ENCODE results near the gene FBXW8.

FBXW8 gene

DNA sequence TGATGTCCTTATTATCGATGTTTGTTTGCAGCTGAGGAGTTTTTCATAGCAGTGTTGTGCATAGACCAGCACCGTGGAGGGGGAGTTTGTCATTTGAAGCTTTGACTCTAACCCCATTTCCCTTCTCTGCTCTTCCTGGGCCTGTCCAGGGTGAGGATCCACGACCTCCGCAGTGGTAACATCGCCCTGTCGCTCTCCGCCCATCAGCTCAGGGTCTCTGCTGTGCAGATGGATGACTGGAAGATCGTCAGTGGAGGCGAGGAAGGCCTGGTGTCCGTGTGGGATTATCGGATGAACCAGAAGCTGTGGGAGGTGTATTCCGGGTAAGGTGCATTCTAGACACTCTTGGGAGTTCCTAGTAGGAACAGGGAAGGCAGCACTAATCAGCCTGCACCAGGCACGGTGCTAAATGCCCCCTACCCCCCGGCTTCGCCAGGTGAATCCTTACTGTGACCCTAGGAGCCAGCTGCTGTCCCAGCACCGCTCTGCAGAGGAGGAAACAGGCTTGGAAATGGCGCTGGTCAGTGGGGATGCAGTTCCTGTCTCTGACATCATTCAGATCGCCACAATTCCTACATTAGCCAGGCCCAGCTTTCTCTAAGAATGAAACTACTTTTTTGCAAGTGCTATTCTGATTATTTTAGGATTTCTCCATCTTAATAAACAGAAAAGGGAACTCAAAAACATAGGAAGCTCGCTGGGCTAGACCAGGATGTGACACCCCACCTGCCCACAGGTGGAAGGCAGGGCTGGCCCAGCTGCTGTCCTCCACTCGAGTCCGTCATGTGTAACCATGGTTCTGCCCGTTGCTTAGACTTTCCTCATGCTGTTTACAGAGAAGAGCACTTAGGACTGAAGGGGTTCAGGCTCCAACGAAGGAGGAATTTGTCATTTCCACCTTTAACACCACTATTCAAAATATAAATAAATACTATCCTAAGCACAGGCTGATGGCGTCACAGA is 113.5 kb downstream of the FBXW8 start:
- no peaks in the 10 kb centered on the region for H4K20me1 ChIP-seq (ENCODE audit: insufficient read depth, low read length)
- peaks cover 21% of the 10 kb centered on the region for H3K4me1 ChIP-seq (ENCODE audit: low read length)
- H3K9me3 ChIP-seq (replicated peaks; ENCODE audit: insufficient read depth, low read length) = no peaks in the 10 kb centered on the region
- H3K27ac ChIP-seq (ENCODE audit: low read length) = peak overlapping the region; percentile 99
- no peaks in the 10 kb centered on the region for H3K36me3 ChIP-seq (replicated peaks; ENCODE audit: insufficient read depth, low read length)
- DNase-seq = no peak
- H3K9me2 ChIP-seq (replicated peaks; ENCODE audit: insufficient read depth, low read length) = no peaks in the 10 kb centered on the region
- H3K4me2 ChIP-seq (ENCODE audit: low read depth, low read length) = peak overlapping the region; percentile 46
- TF ChIP-seq, protein P1, sequence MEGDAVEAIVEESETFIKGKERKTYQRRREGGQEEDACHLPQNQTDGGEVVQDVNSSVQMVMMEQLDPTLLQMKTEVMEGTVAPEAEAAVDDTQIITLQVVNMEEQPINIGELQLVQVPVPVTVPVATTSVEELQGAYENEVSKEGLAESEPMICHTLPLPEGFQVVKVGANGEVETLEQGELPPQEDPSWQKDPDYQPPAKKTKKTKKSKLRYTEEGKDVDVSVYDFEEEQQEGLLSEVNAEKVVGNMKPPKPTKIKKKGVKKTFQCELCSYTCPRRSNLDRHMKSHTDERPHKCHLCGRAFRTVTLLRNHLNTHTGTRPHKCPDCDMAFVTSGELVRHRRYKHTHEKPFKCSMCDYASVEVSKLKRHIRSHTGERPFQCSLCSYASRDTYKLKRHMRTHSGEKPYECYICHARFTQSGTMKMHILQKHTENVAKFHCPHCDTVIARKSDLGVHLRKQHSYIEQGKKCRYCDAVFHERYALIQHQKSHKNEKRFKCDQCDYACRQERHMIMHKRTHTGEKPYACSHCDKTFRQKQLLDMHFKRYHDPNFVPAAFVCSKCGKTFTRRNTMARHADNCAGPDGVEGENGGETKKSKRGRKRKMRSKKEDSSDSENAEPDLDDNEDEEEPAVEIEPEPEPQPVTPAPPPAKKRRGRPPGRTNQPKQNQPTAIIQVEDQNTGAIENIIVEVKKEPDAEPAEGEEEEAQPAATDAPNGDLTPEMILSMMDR (IDR thresholded peaks at IDR 0.05; ENCODE audit: low read length) = no peak
- TF ChIP-seq EZH2phosphoT487 (IDR thresholded peaks at IDR 0.05; ENCODE audit: low read length) (no peak), EZH2 (optimal IDR thresholded peaks at IDR 0.05; ENCODE audit: low read depth, low read length) (no peak)
- H3K4me3 ChIP-seq (ENCODE audit: low read length) = peak overlapping the region; percentile 19; the same call in 1 of the 2 replicates
- no peak overlapping the region for H2AFZ ChIP-seq (ENCODE audit: low read length)
- H3F3A ChIP-seq (ENCODE audit: insufficient read depth, low read length) = peaks cover 12% of the 10 kb centered on the region; the same call in 1 of the 2 replicates
- 0 out of 2 replicates have a peak, but pooled peaks cover 9% of the 10 kb centered on the region for H3K79me2 ChIP-seq (ENCODE audit: low read length)
- H3K27me3 ChIP-seq (replicated peaks; ENCODE audit: insufficient read depth, low read length) = no peaks in the 10 kb centered on the region
- peak overlapping the region; percentile 75 for H3K9ac ChIP-seq (ENCODE audit: low read length)

DNA sequence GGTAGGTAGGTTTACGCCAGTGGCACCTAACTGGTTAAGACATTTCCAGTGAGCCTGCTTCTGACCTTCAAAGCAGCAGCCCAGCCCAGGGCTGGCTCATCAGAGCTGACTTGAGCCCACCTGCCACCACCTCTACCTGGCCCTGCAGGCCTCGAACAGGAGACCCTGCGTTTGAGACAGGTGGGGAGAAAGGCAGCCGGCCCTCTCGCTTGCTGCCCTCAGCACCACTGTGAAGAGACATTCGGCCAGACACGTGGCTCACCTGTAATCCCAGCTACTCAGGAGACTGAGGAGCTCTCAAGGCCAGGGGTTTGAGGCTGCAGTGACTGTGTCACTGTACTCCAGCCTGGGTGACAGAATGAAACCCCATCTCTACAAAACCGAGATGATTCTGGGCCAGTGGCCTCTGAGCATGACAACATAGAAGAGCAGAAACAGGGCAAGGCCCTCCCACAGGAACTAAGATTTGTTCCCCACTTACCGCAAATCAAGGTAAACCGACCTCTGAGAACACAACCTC is 114.3 kb downstream of the FBXW8 start:
- Histone ChIP-seq H3K9me2 (replicated peaks; ENCODE audit: insufficient read depth, low read length) (no peaks in the 10 kb centered on the region), H3K4me3 (ENCODE audit: low read length) (peak overlapping the region; percentile 19; the same call in 1 of the 2 replicates), H3K79me2 (ENCODE audit: low read length) (0 out of 2 replicates have a peak, but pooled peaks cover 9% of the 10 kb centered on the region), H3K4me1 (ENCODE audit: low read length) (peaks cover 21% of the 10 kb centered on the region), H3K27me3 (replicated peaks; ENCODE audit: insufficient read depth, low read length) (no peaks in the 10 kb centered on the region), H3F3A (ENCODE audit: insufficient read depth, low read length) (peaks cover 12% of the 10 kb centered on the region; the same call in 1 of the 2 replicates), H3K4me2 (ENCODE audit: low read depth, low read length) (peak overlapping the region; percentile 46), H2AFZ (ENCODE audit: low read length) (no peak overlapping the region), H3K36me3 (replicated peaks; ENCODE audit: insufficient read depth, low read length) (no peaks in the 10 kb centered on the region), H3K9me3 (replicated peaks; ENCODE audit: insufficient read depth, low read length) (no peaks in the 10 kb centered on the region), H3K27ac (ENCODE audit: low read length) (peak overlapping the region; percentile 99), H4K20me1 (ENCODE audit: insufficient read depth, low read length) (no peaks in the 10 kb centered on the region), H3K9ac (ENCODE audit: low read length) (peak overlapping the region; percentile 75)
- no peak for DNase-seq
- TF ChIP-seq EZH2phosphoT487 (IDR thresholded peaks at IDR 0.05; ENCODE audit: low read length) (no peak), EZH2 (optimal IDR thresholded peaks at IDR 0.05; ENCODE audit: low read depth, low read length) (no peak)
- TF ChIP-seq, protein P1 (IDR thresholded peaks at IDR 0.05; ENCODE audit: low read length) = no peak

DNA sequence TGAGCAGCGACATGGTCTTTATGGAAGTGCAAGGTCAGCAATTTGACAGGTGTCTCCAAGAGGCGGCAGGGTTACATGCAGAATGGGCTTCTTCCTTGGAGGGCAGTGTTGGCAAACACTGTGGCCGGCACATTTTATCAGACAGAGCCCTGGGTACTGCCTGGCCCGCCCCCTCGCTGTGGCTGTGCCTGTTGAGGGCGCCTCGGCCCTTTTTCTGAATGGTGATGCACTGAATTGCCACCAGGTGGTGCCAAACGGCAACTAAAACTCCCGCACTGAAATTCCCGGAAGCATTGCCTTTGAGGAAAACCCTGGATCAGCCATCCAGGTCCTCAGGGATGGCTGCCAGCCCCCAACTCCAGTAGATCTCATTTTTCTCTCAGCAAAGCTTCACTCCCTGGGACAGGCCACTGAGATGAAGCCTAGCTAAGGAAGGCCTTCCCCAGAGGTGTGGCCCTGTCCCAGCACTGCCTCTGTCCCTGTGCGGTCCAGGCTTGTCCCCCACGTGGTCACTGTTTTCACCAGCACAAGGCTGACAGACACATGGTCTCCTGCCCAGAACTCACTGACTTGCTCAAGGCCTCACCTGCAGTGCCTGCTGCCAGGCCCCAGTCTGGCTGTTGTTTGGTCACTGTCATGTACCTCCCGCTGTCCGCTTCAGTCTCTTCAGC is 114.9 kb downstream of the FBXW8 start:
- H3K4me3 ChIP-seq (ENCODE audit: low read length) = no peak overlapping the region; the same call in 1 of the 2 replicates
- H3F3A ChIP-seq (ENCODE audit: insufficient read depth, low read length) = peaks cover 12% of the 10 kb centered on the region; the same call in 1 of the 2 replicates
- 0 out of 2 replicates have a peak, but pooled peaks cover 9% of the 10 kb centered on the region for H3K79me2 ChIP-seq (ENCODE audit: low read length)
- H3K9ac ChIP-seq (ENCODE audit: low read length) = peak overlapping the region; percentile 64
- peak overlapping the region; percentile 51; the same call in 1 of the 2 replicates for H2AFZ ChIP-seq (ENCODE audit: low read length)
- peaks cover 21% of the 10 kb centered on the region for H3K4me1 ChIP-seq (ENCODE audit: low read length)
- TF ChIP-seq, protein P1 (IDR thresholded peaks at IDR 0.05; ENCODE audit: low read length) = peak; percentile 72
- no peak for TF ChIP-seq EZH2phosphoT487 (IDR thresholded peaks at IDR 0.05; ENCODE audit: low read length)
- H4K20me1 ChIP-seq (ENCODE audit: insufficient read depth, low read length) = no peaks in the 10 kb centered on the region
- no peaks in the 10 kb centered on the region for H3K9me2 ChIP-seq (replicated peaks; ENCODE audit: insufficient read depth, low read length)
- peak overlapping the region; percentile 99 for H3K27ac ChIP-seq (ENCODE audit: low read length)
- peak overlapping the region; percentile 49; the same call in 1 of the 2 replicates for H3K4me2 ChIP-seq (ENCODE audit: low read depth, low read length)
- DNase-seq = peak; percentile 96
- H3K36me3 ChIP-seq (replicated peaks; ENCODE audit: insufficient read depth, low read length) = no peaks in the 10 kb centered on the region
- no peaks in the 10 kb centered on the region for H3K9me3 ChIP-seq (replicated peaks; ENCODE audit: insufficient read depth, low read length)
- no peaks in the 10 kb centered on the region for H3K27me3 ChIP-seq (replicated peaks; ENCODE audit: insufficient read depth, low read length)

Data from MM.1S (cell line).